Activated naive CD8-positive, alpha-beta T cell treated with anti-CD3 and anti-CD28 coated beads, Interleukin-2, amount 50 U/mL, for 24 hours (primary cell): Measurements from ENCODE around the gene LSP1.
"Not testable (repeated sequence)": the region's sequence is repeated elsewhere in the genome, so short reads cannot be mapped to it uniquely, and the experiment has no call there.

ENCODE experiments used
- ATAC-seq: fragments of 150-1000 bp; cut with Tn5 transposase; one replicate; pipeline ENCODE4 v1.10.0; 2021
- DNase-seq: peaks from one replicate; pipeline ENCODE4 v3.0.0; 2021
- H3K27ac Mint-ChIP-seq: one replicate; pipeline ENCODE4 v1.8.0; 2021; ENCODE audit warnings: mild to moderate bottlenecking, mixed read lengths
- H3K27me3 Mint-ChIP-seq: one replicate; pipeline ENCODE4 v1.8.0; 2021; ENCODE audit warnings: mixed read lengths
- H3K36me3 Mint-ChIP-seq: one replicate; pipeline ENCODE4 v1.8.0; 2021; ENCODE audit warnings: low read depth, mixed read lengths
- H3K4me1 Mint-ChIP-seq: one replicate; pipeline ENCODE4 v1.8.0; 2021; ENCODE audit warnings: mixed read lengths
- H3K4me3 Mint-ChIP-seq: one replicate; pipeline ENCODE4 v1.8.0; 2021; ENCODE audit warnings: mild to moderate bottlenecking, moderate library complexity, mixed read lengths
- H3K9me3 Mint-ChIP-seq: one replicate; pipeline ENCODE4 v1.8.0; 2021; ENCODE audit warnings: mixed read lengths

The LSP1 gene, protein sequence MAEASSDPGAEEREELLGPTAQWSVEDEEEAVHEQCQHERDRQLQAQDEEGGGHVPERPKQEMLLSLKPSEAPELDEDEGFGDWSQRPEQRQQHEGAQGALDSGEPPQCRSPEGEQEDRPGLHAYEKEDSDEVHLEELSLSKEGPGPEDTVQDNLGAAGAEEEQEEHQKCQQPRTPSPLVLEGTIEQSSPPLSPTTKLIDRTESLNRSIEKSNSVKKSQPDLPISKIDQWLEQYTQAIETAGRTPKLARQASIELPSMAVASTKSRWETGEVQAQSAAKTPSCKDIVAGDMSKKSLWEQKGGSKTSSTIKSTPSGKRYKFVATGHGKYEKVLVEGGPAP

DNA sequence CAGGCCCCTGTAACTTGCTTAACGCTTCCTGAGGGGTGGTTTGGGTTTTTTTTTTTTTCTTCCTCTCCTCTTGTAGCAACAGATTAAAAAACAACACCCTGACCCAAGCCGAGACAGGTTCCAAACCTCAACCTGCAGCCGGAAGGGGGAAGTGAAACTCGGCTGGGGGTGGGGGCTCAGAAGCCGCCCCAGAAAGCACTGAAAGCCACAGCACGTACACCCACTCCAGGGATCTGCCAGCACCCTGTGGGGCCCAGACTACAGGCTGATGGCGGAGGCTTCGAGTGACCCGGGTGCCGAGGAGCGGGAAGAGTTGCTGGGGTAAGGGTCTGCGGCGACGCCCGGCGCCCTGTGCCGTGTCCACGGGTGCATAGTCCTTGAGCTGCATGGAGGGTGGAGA lies at the start of gene LSP1:
LSP1 (plus strand) TSS at position 208 of the 400 bp plus-strand sequence; CDS start at position 269, 61 bp downstream.
- Mint-ChIP-seq H3K36me3 (peaks cover 2% of the 10 kb centered on the region), H3K27ac (peak within 1 kb of the TSS; percentile 99), H3K4me1 (peaks cover 70% of the 10 kb centered on the region), H3K27me3 (no peaks in the 10 kb centered on the region), H3K4me3 (peak within 1 kb of the TSS; percentile 98), H3K9me3 (no peaks in the 10 kb centered on the region)
- DNase-seq, result peak; percentile 89
- ATAC-seq, result peak; percentile 55

DNA sequence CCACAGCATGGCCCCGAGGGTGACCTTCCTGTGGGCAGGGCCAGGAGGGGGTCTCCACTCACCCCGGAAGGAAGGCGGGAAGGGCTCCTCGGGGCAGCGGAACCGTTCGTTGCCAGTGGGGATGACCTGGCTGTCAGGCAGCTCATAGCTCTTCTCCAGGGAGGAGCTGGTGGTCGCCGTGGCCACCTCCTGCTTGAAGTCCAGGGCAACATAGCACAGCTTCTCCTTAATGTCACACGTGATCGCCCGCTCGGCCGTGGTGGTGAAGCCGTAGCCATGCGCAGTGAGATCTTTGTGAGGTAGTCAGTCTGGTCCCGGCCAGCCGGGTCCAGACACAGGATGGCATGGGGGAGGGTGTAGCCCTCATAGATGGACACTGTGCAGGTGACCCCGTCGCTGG lies 49.6 kb upstream of the LSP1 start:
- no peak overlapping the region for H3K27ac Mint-ChIP-seq
- H3K27me3 Mint-ChIP-seq, result peaks cover 3% of the 10 kb centered on the region
- no peaks in the 10 kb centered on the region for H3K36me3 Mint-ChIP-seq
- ATAC-seq (no peak), DNase-seq (no peak)
- H3K4me1 Mint-ChIP-seq, result no peaks in the 10 kb centered on the region
- no peaks in the 10 kb centered on the region for H3K9me3 Mint-ChIP-seq
- no peak overlapping the region for H3K4me3 Mint-ChIP-seq

DNA sequence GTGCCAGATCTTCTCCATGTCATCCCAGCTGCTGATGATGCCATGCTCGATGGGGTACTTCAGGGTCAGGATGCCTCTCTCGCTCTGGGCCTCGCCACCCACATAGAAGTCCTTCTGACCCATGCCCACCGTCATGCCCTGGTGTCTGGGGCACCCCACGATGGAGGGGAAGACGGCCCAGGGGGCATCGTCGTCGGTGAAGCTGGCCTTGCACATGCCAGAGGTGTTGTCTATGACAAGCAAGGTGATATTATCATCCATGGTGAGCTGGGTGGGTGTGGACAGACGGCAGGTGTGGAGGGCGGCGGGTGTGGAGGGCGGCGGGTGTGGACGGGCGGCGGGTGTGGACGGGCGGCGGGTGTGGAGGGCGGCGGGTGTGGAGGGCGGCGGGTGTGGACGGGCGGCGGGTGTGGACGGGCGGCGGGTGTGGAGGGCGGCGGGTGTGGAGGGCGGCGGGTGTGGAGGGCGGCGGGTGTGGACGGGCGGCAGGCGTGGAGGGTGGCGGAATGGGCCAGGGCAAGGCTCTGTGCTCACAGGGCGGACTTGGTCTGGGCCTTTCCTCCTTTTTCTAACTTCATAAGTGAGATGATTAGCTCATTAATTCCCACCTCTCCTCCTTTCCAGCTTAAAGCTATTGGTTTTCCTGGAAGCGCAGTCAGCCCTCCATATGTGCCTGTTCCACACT lies 48.9 kb upstream of the LSP1 start:
- H3K9me3 Mint-ChIP-seq, H3K27me3 Mint-ChIP-seq, DNase-seq, H3K27ac Mint-ChIP-seq, ATAC-seq, H3K36me3 Mint-ChIP-seq, H3K4me1 Mint-ChIP-seq, H3K4me3 Mint-ChIP-seq: not testable (repeated sequence)

DNA sequence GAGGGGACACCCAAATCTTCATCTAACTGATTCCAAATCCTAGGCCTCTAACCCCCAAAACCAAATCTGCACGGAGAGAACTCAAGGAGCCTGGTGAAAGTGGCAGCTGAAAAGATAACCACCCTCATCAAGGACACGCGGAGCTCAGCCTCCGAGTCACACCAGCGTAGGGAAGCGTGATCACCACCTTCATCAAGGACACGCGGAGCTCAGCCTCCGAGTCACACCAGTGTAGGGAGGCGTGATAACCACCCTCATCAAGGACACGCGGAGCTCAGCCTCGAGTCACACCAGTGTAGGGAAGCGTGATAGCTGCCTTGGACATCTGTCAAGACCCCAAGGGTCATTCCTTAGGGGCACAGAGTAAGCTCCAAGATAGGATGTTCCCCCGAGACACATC lies 47.4 kb upstream of the LSP1 start:
- H3K4me3 Mint-ChIP-seq, result no peak overlapping the region
- H3K9me3 Mint-ChIP-seq, result no peaks in the 10 kb centered on the region
- no peaks in the 10 kb centered on the region for H3K4me1 Mint-ChIP-seq
- no peaks in the 10 kb centered on the region for H3K36me3 Mint-ChIP-seq
- no peak for DNase-seq
- ATAC-seq, result no peak
- no peak overlapping the region for H3K27ac Mint-ChIP-seq
- peaks cover 3% of the 10 kb centered on the region for H3K27me3 Mint-ChIP-seq

DNA sequence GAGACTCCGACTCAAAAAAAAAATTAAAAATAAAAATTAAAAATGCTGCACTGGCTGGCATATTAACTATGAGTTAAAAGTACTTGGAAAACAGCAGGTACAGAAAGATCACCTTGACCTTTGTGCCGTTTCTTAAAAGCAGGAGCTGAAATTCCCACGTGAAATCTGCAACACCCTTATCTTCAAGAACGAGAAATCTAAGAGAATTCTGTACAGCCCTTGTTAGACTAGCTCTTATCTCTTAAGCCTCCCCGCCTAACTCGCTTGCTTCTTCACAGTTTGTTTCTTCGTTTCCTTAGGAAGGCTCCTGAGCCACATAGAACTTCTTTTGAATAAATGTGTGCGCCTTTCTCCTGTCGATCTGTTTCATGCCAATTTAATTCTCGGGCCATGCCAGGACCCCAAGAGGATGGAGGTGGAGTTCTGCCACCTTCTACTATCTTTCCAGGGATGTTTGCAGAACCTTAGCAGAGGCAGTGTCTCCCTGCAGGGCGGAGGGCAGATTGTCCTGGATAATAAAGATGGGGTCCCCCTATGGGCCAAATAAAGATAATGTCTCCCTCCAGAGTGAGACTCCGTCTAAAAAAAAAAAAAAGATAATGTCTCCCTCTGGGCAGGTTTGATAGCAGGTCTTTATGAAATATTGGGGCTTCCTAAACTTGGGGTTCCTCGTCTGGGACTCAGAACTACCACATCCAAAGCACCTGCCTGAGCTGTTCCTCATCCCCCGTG lies 45.5 kb upstream of the LSP1 start:
- Mint-ChIP-seq H3K36me3 (no peaks in the 10 kb centered on the region), H3K27me3 (peaks cover 8% of the 10 kb centered on the region), H3K4me1 (no peaks in the 10 kb centered on the region), H3K27ac (no peak overlapping the region), H3K9me3 (no peaks in the 10 kb centered on the region), H3K4me3 (no peak overlapping the region)
- no peak for ATAC-seq
- DNase-seq, result no peak

DNA sequence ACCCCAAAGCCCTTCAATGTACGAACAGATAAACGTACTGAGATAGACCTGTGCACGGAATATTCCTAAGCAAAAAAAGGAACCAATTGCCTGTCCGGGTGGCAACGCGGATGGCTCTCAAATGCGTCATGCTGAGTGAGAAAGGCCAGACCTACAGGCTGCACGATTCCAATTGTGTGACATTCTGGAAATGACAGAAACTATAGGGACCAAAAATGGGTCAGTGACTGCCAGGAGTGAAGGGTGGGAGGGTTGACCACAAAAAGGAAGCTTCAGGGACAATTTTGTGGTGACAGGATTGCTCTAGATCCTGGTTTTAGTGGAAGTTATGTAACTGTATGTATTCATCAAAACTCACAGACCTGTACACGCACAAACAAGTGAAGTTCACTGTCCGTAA lies 42.1 kb upstream of the LSP1 start:
- ATAC-seq, result no peak
- Mint-ChIP-seq H3K4me1 (no peaks in the 10 kb centered on the region), H3K9me3 (no peaks in the 10 kb centered on the region), H3K27ac (peak overlapping the region; percentile 42), H3K4me3 (no peak overlapping the region), H3K36me3 (no peaks in the 10 kb centered on the region), H3K27me3 (peaks cover 8% of the 10 kb centered on the region)
- DNase-seq, result no peak

DNA sequence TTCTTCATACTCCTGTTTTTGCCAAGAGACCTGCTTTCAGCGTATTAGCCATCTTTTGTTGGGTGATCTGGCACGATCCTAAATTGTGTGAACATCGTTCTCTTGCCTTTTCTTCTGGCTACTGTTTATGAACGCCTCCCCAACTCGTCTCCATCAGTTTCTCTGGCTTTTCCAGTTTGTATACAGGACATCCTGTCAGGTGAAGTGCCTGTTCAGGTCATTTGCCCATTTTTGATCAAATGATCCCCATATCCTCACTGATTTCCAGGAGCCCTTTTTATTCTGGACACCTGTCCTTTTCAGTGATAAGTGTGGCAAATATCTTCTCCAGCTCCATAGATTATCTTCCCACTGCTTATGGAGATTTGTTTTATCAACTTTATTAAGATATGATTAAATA lies 40.6 kb upstream of the LSP1 start:
- Mint-ChIP-seq H3K27ac (no peak overlapping the region), H3K4me3 (no peak overlapping the region), H3K9me3 (no peaks in the 10 kb centered on the region), H3K36me3 (no peaks in the 10 kb centered on the region), H3K27me3 (peaks cover 8% of the 10 kb centered on the region), H3K4me1 (no peaks in the 10 kb centered on the region)
- DNase-seq (no peak), ATAC-seq (no peak)

DNA sequence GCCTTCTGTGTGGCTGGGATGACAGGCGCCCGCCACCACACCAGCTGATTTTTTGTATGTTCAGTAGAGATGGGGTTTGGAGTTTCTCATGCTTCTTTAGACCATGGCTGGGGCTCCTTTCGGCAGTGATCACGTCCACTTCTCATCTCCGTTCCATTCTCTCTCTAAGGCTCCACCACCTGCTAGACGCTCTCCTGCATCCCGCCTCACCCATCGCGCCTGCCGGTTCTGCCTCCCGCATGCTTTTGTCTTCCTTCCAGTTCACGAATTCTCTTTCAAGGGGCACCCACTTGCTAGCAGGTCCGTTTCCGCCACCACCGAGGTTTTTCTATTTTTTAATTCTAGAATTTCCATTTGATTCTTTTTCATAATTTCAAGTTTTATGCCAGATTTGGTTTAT lies 40.1 kb upstream of the LSP1 start:
- H3K27ac Mint-ChIP-seq, result no peak overlapping the region
- ATAC-seq (no peak), DNase-seq (no peak)
- no peaks in the 10 kb centered on the region for H3K9me3 Mint-ChIP-seq
- no peak overlapping the region for H3K4me3 Mint-ChIP-seq
- H3K36me3 Mint-ChIP-seq, result no peaks in the 10 kb centered on the region
- H3K4me1 Mint-ChIP-seq, result no peaks in the 10 kb centered on the region
- H3K27me3 Mint-ChIP-seq, result peaks cover 8% of the 10 kb centered on the region

DNA sequence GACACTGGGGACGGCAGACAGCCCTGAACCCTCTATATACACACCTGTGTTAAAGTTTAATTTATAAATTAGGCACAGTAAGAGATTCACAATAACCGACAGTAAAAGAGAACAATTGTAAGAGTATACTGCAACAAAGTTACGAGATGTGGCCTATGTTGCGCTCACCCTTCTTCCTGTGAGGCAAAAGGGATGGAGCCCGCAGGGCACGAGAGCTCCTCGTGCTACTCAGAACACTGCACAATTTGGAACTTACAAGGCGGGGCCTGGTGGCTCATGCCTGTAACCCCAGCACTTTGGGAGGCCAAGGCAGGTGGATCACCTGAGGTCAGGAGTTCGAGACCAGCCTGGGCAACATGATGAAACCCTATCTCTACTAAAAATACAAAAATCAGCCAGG lies 39.5 kb upstream of the LSP1 start:
- H3K4me1 Mint-ChIP-seq, H3K27ac Mint-ChIP-seq, H3K4me3 Mint-ChIP-seq, DNase-seq, H3K27me3 Mint-ChIP-seq, H3K36me3 Mint-ChIP-seq, H3K9me3 Mint-ChIP-seq, ATAC-seq: not testable (repeated sequence)

DNA sequence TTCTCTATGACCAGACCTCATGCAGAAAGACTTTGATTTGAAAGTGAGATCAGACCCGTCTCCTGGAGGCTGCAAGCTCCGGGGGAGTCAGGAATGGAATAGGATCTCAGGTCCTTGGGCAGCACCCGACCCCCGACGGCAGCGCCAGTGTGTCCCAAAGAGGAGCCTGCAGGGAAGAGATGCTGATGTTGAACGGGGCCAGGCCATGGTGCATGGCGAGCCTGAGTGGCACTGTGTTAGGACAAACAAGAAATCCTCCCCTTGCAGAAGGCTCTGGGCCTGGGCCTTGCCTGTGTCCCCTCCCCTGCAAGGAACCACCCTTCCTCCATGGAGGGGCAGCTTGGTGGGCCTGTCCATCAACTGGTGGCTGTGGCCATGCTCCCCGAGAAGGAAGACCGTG lies 38.2 kb upstream of the LSP1 start:
- H3K4me3 Mint-ChIP-seq, result no peak overlapping the region
- ATAC-seq (no peak), DNase-seq (no peak)
- no peaks in the 10 kb centered on the region for H3K36me3 Mint-ChIP-seq
- H3K27ac Mint-ChIP-seq, result no peak overlapping the region
- H3K27me3 Mint-ChIP-seq, result peaks cover 8% of the 10 kb centered on the region
- no peaks in the 10 kb centered on the region for H3K9me3 Mint-ChIP-seq
- no peaks in the 10 kb centered on the region for H3K4me1 Mint-ChIP-seq

DNA sequence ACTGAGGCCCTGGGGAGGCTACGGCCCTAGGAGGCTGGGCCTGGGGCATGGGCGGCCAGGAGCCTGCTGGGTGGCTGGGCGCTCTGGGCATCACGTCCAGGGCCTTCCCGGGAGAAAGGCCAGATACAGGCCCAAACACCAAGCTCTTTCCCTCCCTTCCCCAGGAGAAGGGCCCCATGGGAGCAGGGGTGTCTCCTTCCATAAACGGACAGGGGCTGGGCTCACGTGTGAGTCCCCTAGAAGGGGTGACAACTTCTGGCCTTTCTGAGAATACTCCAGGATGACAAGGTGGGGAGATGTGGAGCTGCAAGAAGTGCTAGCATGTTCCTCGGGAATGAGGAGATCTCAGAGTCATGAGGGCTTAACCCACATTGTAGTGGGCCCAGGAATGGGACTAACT lies 37.6 kb upstream of the LSP1 start:
- H3K4me1 Mint-ChIP-seq, result no peaks in the 10 kb centered on the region

DNA sequence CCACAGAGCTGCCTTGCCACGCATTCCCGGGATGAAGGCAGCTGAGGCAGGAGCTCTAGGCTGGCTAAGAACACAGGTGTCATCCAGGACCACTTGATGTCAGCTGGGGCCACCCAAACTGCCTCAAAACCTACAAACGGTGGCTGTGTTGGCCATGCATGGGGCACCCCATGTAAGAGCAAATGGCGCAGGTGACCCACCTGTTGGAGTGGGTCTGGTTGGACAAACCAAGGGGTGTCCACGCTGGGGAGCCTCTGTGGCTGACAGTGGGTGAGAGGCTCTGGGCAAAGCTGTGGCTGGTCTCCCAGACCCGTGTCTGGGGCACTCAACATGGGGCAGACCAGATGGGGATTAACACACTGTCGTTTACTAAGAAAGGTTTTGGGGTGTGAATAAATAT lies 37.1 kb upstream of the LSP1 start:
- ATAC-seq, result no peak
- H3K27ac Mint-ChIP-seq, result no peak overlapping the region
- no peak overlapping the region for H3K4me3 Mint-ChIP-seq
- no peak for DNase-seq
- H3K27me3 Mint-ChIP-seq, result peaks cover 8% of the 10 kb centered on the region
- H3K4me1 Mint-ChIP-seq, result no peaks in the 10 kb centered on the region
- H3K9me3 Mint-ChIP-seq, result no peaks in the 10 kb centered on the region
- H3K36me3 Mint-ChIP-seq, result no peaks in the 10 kb centered on the region

More for the DNA sequence above, 37.6 kb upstream of the LSP1 start:
- peaks cover 8% of the 10 kb centered on the region for H3K27me3 Mint-ChIP-seq
- no peak overlapping the region for H3K4me3 Mint-ChIP-seq
- DNase-seq (no peak), ATAC-seq (no peak)
- H3K9me3 Mint-ChIP-seq, result no peaks in the 10 kb centered on the region
- H3K36me3 Mint-ChIP-seq, result no peaks in the 10 kb centered on the region
- H3K27ac Mint-ChIP-seq, result no peak overlapping the region

DNA sequence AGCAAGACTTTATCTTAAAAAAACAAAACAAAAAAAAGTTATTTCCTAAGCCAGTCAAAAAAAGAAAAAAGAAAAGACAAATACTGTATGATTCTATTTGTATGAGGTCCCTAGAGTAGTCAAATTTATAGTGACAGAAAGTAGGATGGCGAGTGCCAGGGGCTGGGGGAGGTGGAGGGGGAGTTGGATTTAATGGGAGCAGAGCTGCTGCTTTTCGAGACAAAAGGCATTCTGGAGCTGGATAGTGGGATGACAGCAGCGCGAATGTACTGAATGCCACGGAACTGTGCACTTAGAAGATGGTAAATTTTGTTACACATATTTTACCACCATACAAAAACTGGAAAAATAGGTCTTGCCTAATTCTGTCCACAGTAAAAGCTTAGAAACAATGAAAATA lies 35.9 kb upstream of the LSP1 start:
- H3K9me3 Mint-ChIP-seq, result no peaks in the 10 kb centered on the region
- peaks cover 8% of the 10 kb centered on the region for H3K27me3 Mint-ChIP-seq
- H3K36me3 Mint-ChIP-seq, result no peaks in the 10 kb centered on the region
- H3K4me1 Mint-ChIP-seq, result no peaks in the 10 kb centered on the region
- DNase-seq (no peak), ATAC-seq (no peak)
- no peak overlapping the region for H3K27ac Mint-ChIP-seq
- no peak overlapping the region for H3K4me3 Mint-ChIP-seq

DNA sequence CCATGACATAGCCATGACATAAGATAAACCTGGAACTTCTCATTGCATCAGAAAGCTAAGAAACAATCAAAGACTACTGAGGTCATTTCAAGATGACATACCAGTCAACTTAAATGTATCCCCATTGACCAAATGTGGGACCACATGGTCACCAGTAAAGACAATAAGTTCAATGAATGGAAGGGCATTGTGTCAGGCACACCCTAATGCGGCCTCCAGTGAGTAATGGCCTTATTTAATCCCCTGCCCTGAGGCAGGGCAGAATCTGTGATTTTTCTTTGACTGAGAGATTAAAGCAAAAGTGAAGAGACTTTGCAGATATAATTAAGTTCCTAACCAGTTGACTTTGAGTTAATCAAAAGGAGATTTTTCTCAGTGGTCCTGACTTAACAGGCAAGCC lies 35.4 kb upstream of the LSP1 start:
- ATAC-seq, result no peak
- no peaks in the 10 kb centered on the region for H3K9me3 Mint-ChIP-seq
- H3K27me3 Mint-ChIP-seq, result peaks cover 4% of the 10 kb centered on the region
- H3K27ac Mint-ChIP-seq, result no peak overlapping the region
- no peak for DNase-seq
- no peaks in the 10 kb centered on the region for H3K4me1 Mint-ChIP-seq
- H3K4me3 Mint-ChIP-seq, result no peak overlapping the region
- no peaks in the 10 kb centered on the region for H3K36me3 Mint-ChIP-seq

DNA sequence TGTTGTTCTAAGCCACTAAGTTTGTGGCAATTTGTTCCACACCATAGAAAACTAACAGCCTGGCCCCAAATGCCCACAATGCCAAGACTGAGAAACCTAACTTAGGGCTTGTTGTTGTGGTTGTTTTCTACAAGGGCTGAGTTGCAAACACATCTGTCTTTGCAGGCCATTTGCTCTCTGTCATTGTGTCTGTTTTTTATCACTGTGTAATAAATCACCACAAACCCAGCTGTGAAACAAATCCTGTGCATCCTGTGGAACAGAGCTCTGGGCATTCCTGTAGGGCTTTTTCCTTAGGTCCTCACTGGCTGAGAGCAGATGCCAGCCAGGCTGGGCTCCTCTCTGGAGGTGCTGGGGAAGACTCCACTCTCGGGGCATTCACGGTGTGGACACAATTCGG lies 33.8 kb upstream of the LSP1 start:
- H3K36me3 Mint-ChIP-seq, result no peaks in the 10 kb centered on the region
- no peaks in the 10 kb centered on the region for H3K9me3 Mint-ChIP-seq
- H3K4me1 Mint-ChIP-seq, result no peaks in the 10 kb centered on the region
- no peak for ATAC-seq
- no peak overlapping the region for H3K27ac Mint-ChIP-seq
- no peak for DNase-seq
- no peak overlapping the region for H3K4me3 Mint-ChIP-seq
- H3K27me3 Mint-ChIP-seq, result peaks cover 1% of the 10 kb centered on the region
